GM12878 (cell line): ENCODE results near the gene ANKS1A. TPM values are rescaled to one million over a fixed set of nuclear protein-coding genes. Genes with fewer than 3 reads are reported as not detected.

Source experiments
- BCL11A ChIP-seq: IDR thresholded peaks from 2 replicates; pipeline ENCODE4 v1.6.1; 2011; ENCODE audit warnings: low read depth, low read length
- CBX5 ChIP-seq: sonication (generic); IDR thresholded peaks from 2 replicates; pipeline ENCODE4 v1.6.1; 2016; ENCODE audit warnings: low read depth, moderate library complexity, mild to moderate bottlenecking, inconsistent platforms
- CHD1 ChIP-seq: IDR thresholded peaks from 2 replicates; pipeline ENCODE4 v1.6.1; 2012; ENCODE audit warnings: low read depth, low read length, improper control_type of control experiment
- CHD2 ChIP-seq: IDR thresholded peaks from 2 replicates; pipeline ENCODE4 v1.6.1; 2011; ENCODE audit warnings: low read depth, low read length, improper control_type of control experiment, borderline replicate concordance
- E2F4 ChIP-seq: IDR thresholded peaks from 2 replicates; pipeline ENCODE4 v1.6.1; 2012; ENCODE audit warnings: low read depth, low read length, improper control_type of control experiment
- E2F8 ChIP-seq: fragments of 450-650 bp; IDR thresholded peaks from 2 replicates; pipeline ENCODE4 v1.6.1; 2018; ENCODE audit warnings: mild to moderate bottlenecking, low read depth, moderate library complexity; ENCODE audit not compliant: partially characterized antibody
- FOXK2 ChIP-seq: fragments of 450-650 bp; IDR thresholded peaks from 2 replicates; pipeline ENCODE4 v1.6.1; 2017; ENCODE audit warnings: mild to moderate bottlenecking, moderate library complexity
- HDGF ChIP-seq: fragments of 450-650 bp; IDR thresholded peaks from 2 replicates; pipeline ENCODE4 v1.6.1; 2016; ENCODE audit warnings: antibody characterized with exemption
- IRF4 ChIP-seq: IDR thresholded peaks from 2 replicates; pipeline ENCODE4 v1.6.1; 2011; ENCODE audit warnings: low read depth, low read length
- IRF5 ChIP-seq: fragments of 450-650 bp; IDR thresholded peaks from 2 replicates; pipeline ENCODE4 v1.6.1; 2017; ENCODE audit warnings: borderline replicate concordance
- KDM1A ChIP-seq: fragments of 200-600 bp; sonication (generic); IDR thresholded peaks from 2 replicates; pipeline ENCODE4 v1.6.1; 2016; ENCODE audit warnings: borderline replicate concordance
- KLF5 ChIP-seq: fragments of 450-650 bp; IDR thresholded peaks from 2 replicates; pipeline ENCODE4 v1.6.1; 2014; ENCODE audit warnings: mild to moderate bottlenecking; ENCODE audit not compliant: partially characterized antibody
- MYB ChIP-seq: fragments of 150-350 bp; IDR thresholded peaks from 2 replicates; pipeline ENCODE4 v1.6.1; 2014; ENCODE audit warnings: mild to moderate bottlenecking, low read depth, low read length, borderline replicate concordance
- NBN ChIP-seq: fragments of 450-650 bp; IDR thresholded peaks from 2 replicates; pipeline ENCODE4 v1.6.1; 2016
- NFIC ChIP-seq: IDR thresholded peaks from 2 replicates; pipeline ENCODE4 v1.6.1; 2012; ENCODE audit warnings: low read depth, mild to moderate bottlenecking, inconsistent platforms, low read length, moderate library complexity
- NFYA ChIP-seq: IDR thresholded peaks from 2 replicates; pipeline ENCODE4 v1.6.1; 2011; ENCODE audit warnings: low read depth, mild to moderate bottlenecking, low read length, improper control_type of control experiment, borderline replicate concordance
- PKNOX1 ChIP-seq: fragments of 450-650 bp; IDR thresholded peaks from 2 replicates; pipeline ENCODE4 v1.6.1; 2016; ENCODE audit warnings: mild to moderate bottlenecking
- RB1 ChIP-seq: fragments of 450-650 bp; formaldehyde crosslinking; IDR thresholded peaks from 2 replicates; pipeline ENCODE4 v1.6.1; 2017; ENCODE audit warnings: mild to moderate bottlenecking, borderline replicate concordance
- RBBP5 ChIP-seq: fragments of 200-600 bp; sonication (generic); conservative IDR thresholded peaks from 2 replicates; pipeline ENCODE4 v1.6.1; 2016
- SUPT20H ChIP-seq: IDR thresholded peaks from 2 replicates; pipeline ENCODE4 v1.6.1; 2011; ENCODE audit warnings: low read depth, mild to moderate bottlenecking, low read length, moderate library complexity, borderline replicate concordance; ENCODE audit not compliant: control insufficient read depth
- SUZ12 ChIP-seq: fragments of 200-600 bp; sonication (generic); IDR thresholded peaks from one replicate; pipeline ENCODE4 v1.6.1; 2018; ENCODE audit warnings: antibody characterized with exemption, mild to moderate bottlenecking; ENCODE audit not compliant: unreplicated experiment
- TARDBP ChIP-seq: IDR thresholded peaks from 2 replicates; pipeline ENCODE4 v1.6.1; 2016; ENCODE audit warnings: borderline replicate concordance
- ZBTB33 ChIP-seq: fragments of 450-650 bp; IDR thresholded peaks from 2 replicates; pipeline ENCODE4 v1.6.1; 2017; ENCODE audit warnings: mild to moderate bottlenecking
- ZZZ3 ChIP-seq: IDR thresholded peaks from 2 replicates; pipeline ENCODE4 v1.6.1; 2011; ENCODE audit warnings: low read depth; ENCODE audit not compliant: control insufficient read depth, insufficient read length
- polyA plus RNA-seq, 11 experiments: library from polyadenylated mRNA; depleted of rRNA in 4 of 11; unstranded in 6 of 11; stranded (reverse) in 5 of 11; fragments of >200 nt; fragmentation: Nextera tagmentation in 4 of 11; fragmentation: Illumina TruSeq in 1 of 11; extraction: Ambion mirVana in 4 of 11; extraction: Trizol in 1 of 11; gene quantifications; 1 replicate in 1 of 11; 2 replicates in 10 of 11; pipeline versions ENCODE4 v1.2.1 to v1.2.3, GENCODE V29; 2011 to 2016; ENCODE audit warnings: inconsistent platforms in 2 of 11, missing spikeins in 2 of 11, low read depth in 1 of 11
- total RNA-seq, 4 experiments: library from RNA; depleted of rRNA in 3 of 4; stranded (reverse); fragments of >200 nt in 3 of 4; fragmentation: Illumina TruSeq in 1 of 4; extraction: Trizol in 1 of 4; gene quantifications; 2 replicates each; pipeline versions ENCODE4 v1.2.1 to v1.2.3, GENCODE V29; 2013 to 2021

The ANKS1A gene
- total and polyA plus RNA-seq, 10 of the 15 experiments (the other 5 are each of a cell fraction or from before 2014, with no cell fraction given), result 0.60 to 7.0 (median 3.0) TPM

- TF ChIP-seq IRF5 (no peak), ZBTB33 (no peak), MYB (no peak), RBBP5 (no peak), ZZZ3 (no peak), PKNOX1 (no peak), CBX5 (no peak), TARDBP (no peak), RB1 (no peak), IRF4 (no peak), NFYA (no peak), BCL11A (no peak), E2F4 (no peak), NFIC (no peak), CHD2 (peak; percentile 44; the same call in 1 of the 2 replicates), KDM1A (no peak), FOXK2 (no peak), SUZ12 (no peak), KLF5 (no peak), HDGF (no peak), CHD1 (no peak), SUPT20H (no peak), E2F8 (no peak), NBN (0 out of 2 replicates have a peak, but pooled peaks have one; percentile 29)
These were observed at the start of gene ANKS1A (continued) for GRCh38 chr6:34888874-34889555.
